ENCODE measurements around the gene TRMT13. TPM values are rescaled to one million over a fixed set of nuclear protein-coding genes. Genes with fewer than 3 reads are reported as not detected.
A peak's percentile ranks its signal among the peaks of the same experiment; 100 is the strongest.

The TRMT13 gene
- total and polyA plus RNA-seq, 9 of the 15 experiments (the other 6 are each of a cell fraction or from before 2014, with no cell fraction given), result 18.7 to 33.0 (median 28.9) TPM

DNA sequence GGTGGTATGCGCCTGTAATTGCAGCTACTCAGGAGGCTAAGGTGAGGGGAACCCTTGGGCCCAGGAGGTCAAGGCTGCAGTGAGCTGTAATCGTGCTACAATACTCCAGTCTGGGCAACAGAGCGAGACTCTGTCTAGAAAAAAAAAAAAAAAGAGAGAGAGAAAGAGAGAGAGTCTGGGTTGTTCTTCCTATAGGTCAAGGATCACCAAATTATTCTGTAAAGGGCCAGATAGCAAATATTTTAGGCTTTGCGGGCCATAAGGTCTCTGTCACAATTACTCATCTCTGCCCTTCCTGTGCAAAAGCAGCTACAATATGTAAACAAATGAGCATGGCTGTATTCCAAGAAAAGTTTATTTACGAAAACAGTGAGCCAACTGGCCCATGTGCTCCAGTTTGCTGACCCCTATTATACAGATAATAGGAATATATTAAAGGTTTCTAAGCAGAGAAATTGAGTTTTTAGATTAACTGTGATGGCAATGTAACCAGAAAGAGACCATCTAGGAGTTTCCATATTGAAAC, 2.3 kb upstream of the TRMT13 start (continued):
- TF ChIP-seq RCOR1 (IDR thresholded peaks at IDR 0.05; ENCODE audit: borderline replicate concordance in 1 of 2, low read depth in 2 of 2, low read length in 2 of 2), result peak in 1 of 2 experiments; percentile 50; a peak in 1 of 4 replicates
- no peak for TF ChIP-seq EZH2 (IDR thresholded peaks at IDR 0.05; ENCODE audit: borderline replicate concordance, low read depth, low read length)
- TF ChIP-seq CBX8 (IDR thresholded peaks at IDR 0.05; ENCODE audit: borderline replicate concordance, extremely low read depth, low read depth, low read length, poor library complexity, severe bottlenecking), result no peak
- no peak for TF ChIP-seq RFX1 (IDR thresholded peaks at IDR 0.05)
- TF ChIP-seq SAFB (IDR thresholded peaks at IDR 0.05; ENCODE audit: borderline replicate concordance, low read depth, low read length), result no peak
- TF ChIP-seq ZBTB17 (CRISPR knock-in tag; IDR thresholded peaks at IDR 0.05), result no peak
- TF ChIP-seq MTF1 (CRISPR knock-in tag; IDR thresholded peaks at IDR 0.05; ENCODE audit: borderline replicate concordance), result no peak
- TF ChIP-seq, protein P1, sequence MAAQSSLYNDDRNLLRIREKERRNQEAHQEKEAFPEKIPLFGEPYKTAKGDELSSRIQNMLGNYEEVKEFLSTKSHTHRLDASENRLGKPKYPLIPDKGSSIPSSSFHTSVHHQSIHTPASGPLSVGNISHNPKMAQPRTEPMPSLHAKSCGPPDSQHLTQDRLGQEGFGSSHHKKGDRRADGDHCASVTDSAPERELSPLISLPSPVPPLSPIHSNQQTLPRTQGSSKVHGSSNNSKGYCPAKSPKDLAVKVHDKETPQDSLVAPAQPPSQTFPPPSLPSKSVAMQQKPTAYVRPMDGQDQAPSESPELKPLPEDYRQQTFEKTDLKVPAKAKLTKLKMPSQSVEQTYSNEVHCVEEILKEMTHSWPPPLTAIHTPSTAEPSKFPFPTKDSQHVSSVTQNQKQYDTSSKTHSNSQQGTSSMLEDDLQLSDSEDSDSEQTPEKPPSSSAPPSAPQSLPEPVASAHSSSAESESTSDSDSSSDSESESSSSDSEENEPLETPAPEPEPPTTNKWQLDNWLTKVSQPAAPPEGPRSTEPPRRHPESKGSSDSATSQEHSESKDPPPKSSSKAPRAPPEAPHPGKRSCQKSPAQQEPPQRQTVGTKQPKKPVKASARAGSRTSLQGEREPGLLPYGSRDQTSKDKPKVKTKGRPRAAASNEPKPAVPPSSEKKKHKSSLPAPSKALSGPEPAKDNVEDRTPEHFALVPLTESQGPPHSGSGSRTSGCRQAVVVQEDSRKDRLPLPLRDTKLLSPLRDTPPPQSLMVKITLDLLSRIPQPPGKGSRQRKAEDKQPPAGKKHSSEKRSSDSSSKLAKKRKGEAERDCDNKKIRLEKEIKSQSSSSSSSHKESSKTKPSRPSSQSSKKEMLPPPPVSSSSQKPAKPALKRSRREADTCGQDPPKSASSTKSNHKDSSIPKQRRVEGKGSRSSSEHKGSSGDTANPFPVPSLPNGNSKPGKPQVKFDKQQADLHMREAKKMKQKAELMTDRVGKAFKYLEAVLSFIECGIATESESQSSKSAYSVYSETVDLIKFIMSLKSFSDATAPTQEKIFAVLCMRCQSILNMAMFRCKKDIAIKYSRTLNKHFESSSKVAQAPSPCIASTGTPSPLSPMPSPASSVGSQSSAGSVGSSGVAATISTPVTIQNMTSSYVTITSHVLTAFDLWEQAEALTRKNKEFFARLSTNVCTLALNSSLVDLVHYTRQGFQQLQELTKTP (IDR thresholded peaks at IDR 0.05; ENCODE audit: low read depth in 1 of 2, partially characterized antibody in 2 of 2), result no peak
- peak; percentile 17; the same call in 1 of the 2 replicates for TF ChIP-seq CXXC5 (CRISPR knock-in tag; IDR thresholded peaks at IDR 0.05)
- TF ChIP-seq ZSCAN32 (CRISPR knock-in tag; IDR thresholded peaks at IDR 0.05), result no peak
- TF ChIP-seq ZNF134 (CRISPR knock-in tag; conservative IDR thresholded peaks at IDR 0.05), result no peak
- no peak for TF ChIP-seq SMC3 (conservative IDR thresholded peaks at IDR 0.05; ENCODE audit: insufficient read depth, low read depth, low read length)
- TF ChIP-seq, protein P2, sequence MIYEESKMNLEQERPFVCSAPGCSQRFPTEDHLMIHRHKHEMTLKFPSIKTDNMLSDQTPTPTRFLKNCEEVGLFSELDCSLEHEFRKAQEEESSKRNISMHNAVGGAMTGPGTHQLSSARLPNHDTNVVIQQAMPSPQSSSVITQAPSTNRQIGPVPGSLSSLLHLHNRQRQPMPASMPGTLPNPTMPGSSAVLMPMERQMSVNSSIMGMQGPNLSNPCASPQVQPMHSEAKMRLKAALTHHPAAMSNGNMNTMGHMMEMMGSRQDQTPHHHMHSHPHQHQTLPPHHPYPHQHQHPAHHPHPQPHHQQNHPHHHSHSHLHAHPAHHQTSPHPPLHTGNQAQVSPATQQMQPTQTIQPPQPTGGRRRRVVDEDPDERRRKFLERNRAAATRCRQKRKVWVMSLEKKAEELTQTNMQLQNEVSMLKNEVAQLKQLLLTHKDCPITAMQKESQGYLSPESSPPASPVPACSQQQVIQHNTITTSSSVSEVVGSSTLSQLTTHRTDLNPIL (CRISPR knock-in tag; IDR thresholded peaks at IDR 0.05), result no peak
- TF ChIP-seq TEAD4 (IDR thresholded peaks at IDR 0.05; ENCODE audit: low read length), result no peak; the same call in 1 of the 2 replicates
- TF ChIP-seq TEAD4 (CRISPR knock-in tag; IDR thresholded peaks at IDR 0.05; ENCODE audit: borderline replicate concordance), result no peak
- TF ChIP-seq ZNF239 (CRISPR knock-in tag; IDR thresholded peaks at IDR 0.05), result no peak
- no peak for TF ChIP-seq NR2C2 (CRISPR knock-in tag; IDR thresholded peaks at IDR 0.05)
- peak; percentile 72 for TF ChIP-seq NR2C2 (tag; IDR thresholded peaks at IDR 0.05)
- TF ChIP-seq MEF2A (IDR thresholded peaks at IDR 0.05; ENCODE audit: control insufficient read depth, low read depth, low read length), result no peak
- TF ChIP-seq NFE2 (IDR thresholded peaks at IDR 0.05; ENCODE audit: low read depth), result no peak
- TF ChIP-seq ETV5 (CRISPR knock-in tag; IDR thresholded peaks at IDR 0.05; ENCODE audit: low read depth), result no peak
- TF ChIP-seq SRSF9 (IDR thresholded peaks at IDR 0.05; ENCODE audit: borderline replicate concordance, low read depth, low read length), result no peak
- TF ChIP-seq ZNF431 (CRISPR knock-in tag; IDR thresholded peaks at IDR 0.05), result no peak
- TF ChIP-seq HDAC2 (IDR thresholded peaks at IDR 0.05), result 0 out of 2 replicates have a peak, but pooled peaks have one; percentile 41
- TF ChIP-seq ZBTB1 (CRISPR knock-in tag; IDR thresholded peaks at IDR 0.05; ENCODE audit: borderline replicate concordance, low read depth), result 0 out of 2 replicates have a peak, but pooled peaks have one; percentile 33
- TF ChIP-seq NFIC (IDR thresholded peaks at IDR 0.05), result peak; percentile 88

All from K562 (cell line).